KMS-11 (cell line): ENCODE data around the gene MINPP1.

Experiments used
- H2AFZ ChIP-seq: fragments of 200-600 bp; sonication (generic); 2 replicates; pipeline ENCODE4 v1.6.1; 2016; ENCODE audit warnings: antibody characterized with exemption, mixed run types, low read depth
- H3K27ac ChIP-seq: fragments of 200-600 bp; sonication (generic); 2 replicates; pipeline ENCODE4 v1.6.1; 2016; ENCODE audit warnings: mild to moderate bottlenecking, mixed run types
- H3K27me3 ChIP-seq: fragments of 200-600 bp; sonication (generic); 2 replicates; pipeline ENCODE4 v1.6.1; 2017; ENCODE audit warnings: mild to moderate bottlenecking, low read depth, mixed run types, moderate library complexity; ENCODE audit not compliant: insufficient read depth
- H3K36me3 ChIP-seq: fragments of 200-600 bp; sonication (generic); 2 replicates; pipeline ENCODE4 v1.6.1; 2017; ENCODE audit warnings: mild to moderate bottlenecking, mixed run types; ENCODE audit not compliant: insufficient read depth
- H3K4me1 ChIP-seq: fragments of 200-600 bp; sonication (generic); 2 replicates; pipeline ENCODE4 v1.6.1; 2016; ENCODE audit warnings: mild to moderate bottlenecking, low read depth, mixed run types; ENCODE audit not compliant: poor library complexity, severe bottlenecking
- H3K4me2 ChIP-seq: fragments of 200-600 bp; sonication (generic); 2 replicates; pipeline ENCODE4 v1.7.0; 2016; ENCODE audit warnings: mild to moderate bottlenecking, mixed run types
- H3K4me3 ChIP-seq: fragments of 200-600 bp; sonication (generic); IDR thresholded peaks from 2 replicates; pipeline ENCODE4 v1.6.1; 2017; ENCODE audit warnings: low read depth, low read length, mixed read lengths; ENCODE audit not compliant: insufficient read depth
- H3K79me2 ChIP-seq: fragments of 200-600 bp; sonication (generic); 2 replicates; pipeline ENCODE4 v1.6.1; 2016; ENCODE audit warnings: low read depth, mixed run types; ENCODE audit not compliant: insufficient read depth
- H3K9ac ChIP-seq: fragments of 200-600 bp; sonication (generic); 2 replicates; pipeline ENCODE4 v1.6.1; 2016; ENCODE audit warnings: mild to moderate bottlenecking, mixed run types
- H4K20me1 ChIP-seq: fragments of 200-600 bp; sonication (generic); 2 replicates; pipeline ENCODE4 v1.6.1; 2016; ENCODE audit warnings: mild to moderate bottlenecking, mixed run types; ENCODE audit not compliant: insufficient read depth
- CTCF ChIP-seq: fragments of 200-600 bp; sonication (generic); conservative IDR thresholded peaks from 2 replicates; pipeline ENCODE4 v1.6.1; 2017; ENCODE audit warnings: low read depth, mild to moderate bottlenecking, antibody characterized with exemption, low read length, moderate library complexity, mixed read lengths

MINPP1 gene

DNA sequence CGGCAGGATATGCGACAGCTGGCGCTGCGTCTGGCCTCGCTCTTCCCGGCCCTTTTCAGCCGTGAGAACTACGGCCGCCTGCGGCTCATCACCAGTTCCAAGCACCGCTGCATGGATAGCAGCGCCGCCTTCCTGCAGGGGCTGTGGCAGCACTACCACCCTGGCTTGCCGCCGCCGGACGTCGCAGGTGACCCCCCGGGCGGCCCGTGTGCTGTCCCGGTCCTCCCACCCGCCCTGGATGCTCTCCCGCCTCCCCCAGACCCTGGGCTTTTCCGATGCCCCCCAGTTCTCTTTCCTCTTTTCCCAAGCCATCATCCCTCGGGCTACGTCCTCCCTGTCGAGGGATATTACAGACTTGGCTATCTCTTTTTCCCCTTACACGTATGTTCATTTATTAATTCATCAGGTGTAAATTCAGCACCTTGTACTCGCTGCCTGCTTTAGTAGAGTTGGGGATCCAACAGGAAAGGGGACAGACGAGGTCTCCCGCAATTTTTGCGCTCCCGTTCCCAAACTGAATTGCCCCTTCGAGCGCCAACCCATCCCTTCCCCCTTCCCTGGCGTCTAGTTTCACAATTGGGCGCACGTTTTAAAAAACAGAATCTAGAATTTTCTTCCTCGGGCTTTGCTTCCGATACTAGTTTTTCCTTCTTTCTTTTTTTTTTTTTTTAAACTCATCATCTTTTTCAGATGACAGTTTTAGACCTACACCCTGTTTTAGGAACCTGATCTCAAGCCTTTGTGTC lies 846 bp downstream of the MINPP1 start:
- H3K36me3 ChIP-seq = no peaks in the 10 kb centered on the region
- peak overlapping the region; percentile 79 for H2AFZ ChIP-seq
- peak overlapping the region; percentile 99 for H3K4me2 ChIP-seq
- H3K9ac ChIP-seq = peak overlapping the region; percentile 75
- no peaks in the 10 kb centered on the region for H4K20me1 ChIP-seq
- peak overlapping the region; percentile 33 for H3K4me3 ChIP-seq
- TF ChIP-seq CTCF = peak; percentile 34; the same call in 1 of the 2 replicates
- peaks cover 33% of the 10 kb centered on the region for H3K4me1 ChIP-seq
- H3K27ac ChIP-seq = peak overlapping the region; percentile 77
- no peaks in the 10 kb centered on the region for H3K27me3 ChIP-seq
- H3K79me2 ChIP-seq = peaks cover 69% of the 10 kb centered on the region

DNA sequence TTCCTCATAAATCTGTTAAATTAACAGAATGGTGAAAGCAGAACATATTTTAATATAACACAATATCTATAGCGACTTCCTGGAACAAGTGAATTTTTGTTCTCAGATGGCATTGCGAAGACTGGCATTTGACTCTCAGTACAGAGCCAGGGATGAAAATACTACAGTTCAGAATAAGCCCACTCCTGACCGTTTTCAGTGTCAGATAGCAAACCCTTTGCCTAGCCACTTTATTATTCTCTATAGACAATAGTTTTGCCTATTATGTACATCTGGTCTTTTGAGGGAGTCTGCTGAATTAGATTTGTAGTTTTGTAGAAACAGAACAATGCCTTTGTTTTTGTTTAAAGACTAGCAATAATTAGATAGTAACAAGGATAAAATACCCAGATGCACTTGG lies 2.3 kb downstream of the MINPP1 start:
- H4K20me1 ChIP-seq = no peaks in the 10 kb centered on the region
- peaks cover 46% of the 10 kb centered on the region for H3K4me1 ChIP-seq
- H3K4me2 ChIP-seq = peak overlapping the region; percentile 99
- H2AFZ ChIP-seq = no peak overlapping the region
- H3K36me3 ChIP-seq = no peaks in the 10 kb centered on the region
- no peak for TF ChIP-seq CTCF
- H3K27me3 ChIP-seq = no peaks in the 10 kb centered on the region
- H3K27ac ChIP-seq = peak overlapping the region; percentile 77
- peak overlapping the region; percentile 75 for H3K9ac ChIP-seq
- peak overlapping the region; percentile 13 for H3K4me3 ChIP-seq
- peaks cover 83% of the 10 kb centered on the region for H3K79me2 ChIP-seq

- no peak overlapping the region for H3K4me3 ChIP-seq
Measured at GRCh38 chr10:87507879-87508483, 3.3 kb downstream of the MINPP1 start.

GRCh38 chr10:87508837-87509236 lies 4.1 kb downstream of the MINPP1 start:
- H3K79me2 ChIP-seq = peaks cover 90% of the 10 kb centered on the region
- H3K4me2 ChIP-seq = peak overlapping the region; percentile 99
- H3K4me1 ChIP-seq = peaks cover 54% of the 10 kb centered on the region
- H3K4me3 ChIP-seq = no peak overlapping the region
- H4K20me1 ChIP-seq = no peaks in the 10 kb centered on the region
- no peaks in the 10 kb centered on the region for H3K27me3 ChIP-seq
- no peaks in the 10 kb centered on the region for H3K36me3 ChIP-seq
- H3K27ac ChIP-seq = peak overlapping the region; percentile 77
- no peak for TF ChIP-seq CTCF
- H2AFZ ChIP-seq = no peak overlapping the region
- H3K9ac ChIP-seq = peak overlapping the region; percentile 75

More at GRCh38 chr10:87507879-87508483, 3.3 kb downstream of the MINPP1 start:
- Histone ChIP-seq H3K4me2 (peak overlapping the region; percentile 99), H3K27me3 (no peaks in the 10 kb centered on the region), H3K9ac (peak overlapping the region; percentile 75), H3K79me2 (peaks cover 93% of the 10 kb centered on the region), H3K4me1 (peaks cover 56% of the 10 kb centered on the region), H2AFZ (no peak overlapping the region), H4K20me1 (no peaks in the 10 kb centered on the region), H3K27ac (peak overlapping the region; percentile 77), H3K36me3 (no peaks in the 10 kb centered on the region)
- no peak for TF ChIP-seq CTCF
